Glutamatergic neuron (in vitro differentiated cells): ENCODE measurements around the gene PHLDA2. TPM values are rescaled to one million over a fixed set of nuclear protein-coding genes. Genes with fewer than 3 reads are reported as not detected.

ENCODE experiments used
- DNase-seq: peaks from one replicate; pipeline ENCODE4 v3.0.0; 2022
- H3K27ac Mint-ChIP-seq: one replicate; pipeline ENCODE4 v1.8.0; 2020; ENCODE audit warnings: mild to moderate bottlenecking, mixed read lengths, inconsistent platforms; ENCODE audit not compliant: unreplicated experiment
- H3K27me3 Mint-ChIP-seq: one replicate; pipeline ENCODE4 v1.8.0; 2020; ENCODE audit warnings: mild to moderate bottlenecking, moderate library complexity, mixed read lengths, inconsistent platforms; ENCODE audit not compliant: unreplicated experiment
- H3K36me3 Mint-ChIP-seq: one replicate; pipeline ENCODE4 v1.8.0; 2020; ENCODE audit warnings: mild to moderate bottlenecking, mixed read lengths, inconsistent platforms; ENCODE audit not compliant: unreplicated experiment
- H3K4me1 Mint-ChIP-seq: one replicate; pipeline ENCODE4 v1.8.0; 2020; ENCODE audit warnings: mild to moderate bottlenecking, low read depth, mixed read lengths, inconsistent platforms; ENCODE audit not compliant: unreplicated experiment
- H3K4me3 Mint-ChIP-seq: one replicate; pipeline ENCODE4 v1.8.0; 2020; ENCODE audit warnings: mild to moderate bottlenecking, mixed read lengths, inconsistent platforms; ENCODE audit not compliant: unreplicated experiment
- H3K9me3 Mint-ChIP-seq: one replicate; pipeline ENCODE4 v1.8.0; 2020; ENCODE audit warnings: mild to moderate bottlenecking, moderate library complexity, mixed read lengths, inconsistent platforms; ENCODE audit not compliant: unreplicated experiment
- CTCF ChIP-seq: fragments of 200-600 bp; sonication (generic); IDR thresholded peaks from one replicate; pipeline ENCODE4 v1.5.0; 2021; ENCODE audit not compliant: partially characterized antibody, unreplicated experiment
- long read RNA-seq: library from polyadenylated mRNA; unstranded; transcript quantifications from one replicate; pipeline ENCODE4 v2.0.0, GENCODE V29; 2020; ENCODE audit not compliant: unreplicated experiment
- total RNA-seq: library from RNA; stranded (reverse); fragmentation: NEBNext Ultra II Directional; extraction: Animal tissue kit (Norgen Biotek cat#: 25700); gene quantifications from one replicate; pipeline ENCODE4 v1.2.1, GENCODE V29; 2021; ENCODE audit not compliant: unreplicated experiment

PHLDA2 gene
- 1.2 TPM for total RNA-seq
- long read RNA-seq, partial matches to known transcripts, result 0 of 4 reads
- long read RNA-seq, other reads (novel, unspliced or antisense), result 0 of 4 reads

GRCh38 chr11:2928605-2929530, at the start of gene PHLDA2:
Gene PHLDA2, minus strand, starts transcription at chr11:2929420. Its CDS starts 56 bp downstream, at chr11:2929364.
- peaks cover 11% of the 10 kb centered on the region for H3K27me3 Mint-ChIP-seq
- TF ChIP-seq CTCF, result no peak
- peaks cover 3% of the 10 kb centered on the region for H3K4me1 Mint-ChIP-seq
- peak within 1 kb of the TSS; percentile 31 for H3K27ac Mint-ChIP-seq
- peak; percentile 70 for DNase-seq
- peak within 1 kb of the TSS; percentile 89 for H3K4me3 Mint-ChIP-seq
- peaks cover 2% of the 10 kb centered on the region for H3K9me3 Mint-ChIP-seq
- H3K36me3 Mint-ChIP-seq, result no peaks in the 10 kb centered on the region

- no peak overlapping the region for H3K4me3 Mint-ChIP-seq
- peak overlapping the region; percentile 14 for H3K27ac Mint-ChIP-seq
- H3K4me1 Mint-ChIP-seq, result peaks cover 3% of the 10 kb centered on the region
- no peaks in the 10 kb centered on the region for H3K36me3 Mint-ChIP-seq
- peaks cover 2% of the 10 kb centered on the region for H3K27me3 Mint-ChIP-seq
- no peaks in the 10 kb centered on the region for H3K9me3 Mint-ChIP-seq
- DNase-seq, result no peak
- TF ChIP-seq CTCF, result no peak
These were observed 47.9 kb upstream of the PHLDA2 start for GRCh38 chr11:2977113-2977512.

- TF ChIP-seq CTCF, result no peak
- no peaks in the 10 kb centered on the region for H3K36me3 Mint-ChIP-seq
- no peak for DNase-seq
- H3K27ac Mint-ChIP-seq, result no peak overlapping the region
- no peaks in the 10 kb centered on the region for H3K9me3 Mint-ChIP-seq
- peaks cover 1% of the 10 kb centered on the region for H3K4me1 Mint-ChIP-seq
- peaks cover 2% of the 10 kb centered on the region for H3K27me3 Mint-ChIP-seq
- no peak overlapping the region for H3K4me3 Mint-ChIP-seq
These were observed 47.3 kb upstream of the PHLDA2 start for GRCh38 chr11:2976294-2977063.

GRCh38 chr11:2975594-2975993, 46.4 kb upstream of the PHLDA2 start:
- Mint-ChIP-seq H3K36me3 (no peaks in the 10 kb centered on the region), H3K4me3 (no peak overlapping the region), H3K4me1 (peaks cover 3% of the 10 kb centered on the region), H3K9me3 (no peaks in the 10 kb centered on the region), H3K27ac (no peak overlapping the region), H3K27me3 (peaks cover 2% of the 10 kb centered on the region)
- TF ChIP-seq CTCF, result peak; percentile 15
- no peak for DNase-seq
